Neural progenitor cell (in vitro differentiated cells): ENCODE results near the gene SEMA3E. TPM values are rescaled to one million over a fixed set of nuclear protein-coding genes. Genes with fewer than 3 reads are reported as not detected.
A peak's percentile ranks its signal among the peaks of the same experiment; 100 is the strongest.

Source experiments
- DNase-seq: peaks from one replicate; pipeline ENCODE4 v3.0.0-alpha.2; 2016; ENCODE audit warnings: low spot score
- H2AFZ ChIP-seq: fragments of 200-600 bp; sonication (generic); replicated peaks from 2 replicates; pipeline ENCODE4 v1.6.1; 2016; ENCODE audit warnings: antibody characterized with exemption
- H3F3A ChIP-seq: fragments of 200-600 bp; sonication (generic); 2 replicates; pipeline ENCODE4 v1.6.1; 2016; ENCODE audit warnings: antibody characterized with exemption, low read depth
- H3K27ac ChIP-seq: fragments of 200-600 bp; sonication (generic); 2 replicates; pipeline ENCODE4 v1.5.1; 2016; ENCODE audit warnings: mild to moderate bottlenecking
- H3K27me3 ChIP-seq: fragments of 200-600 bp; sonication (generic); 2 replicates; pipeline ENCODE4 v1.6.1; 2016; ENCODE audit warnings: mild to moderate bottlenecking, moderate library complexity
- H3K36me3 ChIP-seq: fragments of 200-600 bp; sonication (generic); 2 replicates; pipeline ENCODE4 v1.5.1; 2016
- H3K4me1 ChIP-seq: fragments of 200-600 bp; sonication (generic); 2 replicates; pipeline ENCODE4 v1.6.1; 2016; ENCODE audit warnings: mixed run types
- H3K4me2 ChIP-seq: fragments of 200-600 bp; sonication (generic); 2 replicates; pipeline ENCODE4 v1.6.1; 2016
- H3K4me3 ChIP-seq: fragments of 200-600 bp; sonication (generic); 2 replicates; pipeline ENCODE4 v1.5.1; 2016
- H3K79me2 ChIP-seq: fragments of 200-600 bp; sonication (generic); 2 replicates; pipeline ENCODE4 v1.6.1; 2016; ENCODE audit warnings: low read depth
- H3K9ac ChIP-seq: fragments of 200-600 bp; sonication (generic); 2 replicates; pipeline ENCODE4 v1.6.1; 2016
- H3K9me3 ChIP-seq: fragments of 200-600 bp; sonication (generic); 2 replicates; pipeline ENCODE4 v1.5.1; 2016; ENCODE audit warnings: low read depth
- H4K20me1 ChIP-seq: fragments of 200-600 bp; sonication (generic); 2 replicates; pipeline ENCODE4 v1.6.1; 2016; ENCODE audit warnings: low read depth
- H3K27ac Mint-ChIP-seq: 3 replicates; pipeline ENCODE4 v1.8.0; 2021; ENCODE audit warnings: mixed read lengths
- H3K27me3 Mint-ChIP-seq: 2 replicates; pipeline ENCODE4 v1.8.0; 2022; ENCODE audit warnings: low read depth, mild to moderate bottlenecking, inconsistent platforms, moderate library complexity, mixed read lengths; ENCODE audit not compliant: insufficient read depth
- H3K36me3 Mint-ChIP-seq: 3 replicates; pipeline ENCODE4 v1.8.0; 2021; ENCODE audit warnings: mixed read lengths
- H3K4me1 Mint-ChIP-seq: 3 replicates; pipeline ENCODE4 v1.8.0; 2021; ENCODE audit warnings: mixed read lengths
- H3K4me3 Mint-ChIP-seq: 3 replicates; pipeline ENCODE4 v1.8.0; 2021; ENCODE audit warnings: mild to moderate bottlenecking, moderate library complexity, mixed read lengths
- H3K9me3 Mint-ChIP-seq: 3 replicates; pipeline ENCODE4 v1.8.0; 2020; ENCODE audit warnings: mixed read lengths
- CTCF ChIP-seq: fragments of 200-600 bp; sonication (generic); IDR thresholded peaks from 2 replicates; pipeline ENCODE4 v1.5.1; 2017; ENCODE audit warnings: antibody characterized with exemption, mild to moderate bottlenecking
- EZH2 ChIP-seq: fragments of 200-600 bp; sonication (generic); IDR thresholded peaks from 2 replicates; pipeline ENCODE4 v1.6.1; 2017; ENCODE audit warnings: antibody characterized with exemption, mild to moderate bottlenecking, moderate library complexity
- EZH2phosphoT487 ChIP-seq: fragments of 200-600 bp; sonication (generic); IDR thresholded peaks from 2 replicates; pipeline ENCODE4 v1.6.1; 2017; ENCODE audit warnings: antibody characterized with exemption
- total RNA-seq: library from RNA; depleted of rRNA; stranded (reverse); fragments of >200 nt; gene quantifications from 2 replicates; pipeline ENCODE4 v1.2.3, GENCODE V29; 2015; ENCODE audit warnings: low replicate concordance

Gene SEMA3E
- total RNA-seq, result 2.0 and 5.5 TPM in 2 replicates

- Histone ChIP-seq H4K20me1 (no peaks in the 10 kb centered on the region), H3K4me1 (peaks cover 20% of the 10 kb centered on the region), H2AFZ (peak within 1 kb of the TSS; percentile 89), H3K9me3 (no peaks in the 10 kb centered on the region), H3K4me2 (peak within 1 kb of the TSS; percentile 84), H3F3A (peaks cover 6% of the 10 kb centered on the region), H3K27me3 (no peaks in the 10 kb centered on the region), H3K27ac (no peak within 1 kb of the TSS), H3K4me3 (peak within 1 kb of the TSS; percentile 56), H3K9ac (no peak within 1 kb of the TSS), H3K79me2 (no peaks in the 10 kb centered on the region), H3K36me3 (no peaks in the 10 kb centered on the region)
- H3K27ac Mint-ChIP-seq, result no peak within 1 kb of the TSS
- peaks cover 11% of the 10 kb centered on the region for H3K4me1 Mint-ChIP-seq
- peak within 1 kb of the TSS; percentile 80 for H3K4me3 Mint-ChIP-seq
- no peak for TF ChIP-seq EZH2
- TF ChIP-seq CTCF, result peak; percentile 22
- TF ChIP-seq EZH2phosphoT487, result no peak
- no peaks in the 10 kb centered on the region for H3K9me3 Mint-ChIP-seq
- H3K27me3 Mint-ChIP-seq, result peaks cover 3% of the 10 kb centered on the region
- H3K36me3 Mint-ChIP-seq, result no peaks in the 10 kb centered on the region
- peak; percentile 70 for DNase-seq
Observed at GRCh38 chr7:83648464-83649241, at the start of gene SEMA3E. Gene SEMA3E, minus strand, starts transcription at chr7:83649139.

GRCh38 chr7:83697804-83698530 lies 49.0 kb upstream of the SEMA3E start:
- peaks cover 47% of the 10 kb centered on the region for H3K4me1 ChIP-seq
- H3K27me3 ChIP-seq, result no peaks in the 10 kb centered on the region
- no peak overlapping the region for H3K4me3 Mint-ChIP-seq
- no peak for DNase-seq
- no peaks in the 10 kb centered on the region for H3K36me3 ChIP-seq
- H3K9me3 ChIP-seq, result no peaks in the 10 kb centered on the region
- H3K79me2 ChIP-seq, result no peaks in the 10 kb centered on the region
- H3K4me1 Mint-ChIP-seq, result peaks cover 32% of the 10 kb centered on the region
- H3K27ac ChIP-seq, result no peak overlapping the region
- H3K36me3 Mint-ChIP-seq, result peaks cover 2% of the 10 kb centered on the region
- no peaks in the 10 kb centered on the region for H4K20me1 ChIP-seq
- H3K4me2 ChIP-seq, result peak overlapping the region; percentile 25
- no peak for TF ChIP-seq EZH2phosphoT487
- TF ChIP-seq CTCF, result no peak
- TF ChIP-seq EZH2, result no peak
- H3K27me3 Mint-ChIP-seq, result peaks cover 2% of the 10 kb centered on the region
- no peak overlapping the region for H3K9ac ChIP-seq
- H3K4me3 ChIP-seq, result no peak overlapping the region
- peaks cover 40% of the 10 kb centered on the region for H3F3A ChIP-seq
- H3K27ac Mint-ChIP-seq, result no peak overlapping the region
- peaks cover 2% of the 10 kb centered on the region for H3K9me3 Mint-ChIP-seq
- H2AFZ ChIP-seq, result peak overlapping the region; percentile 89

GRCh38 chr7:83696101-83696500 lies 47.2 kb upstream of the SEMA3E start:
- no peak for DNase-seq
- peaks cover 35% of the 10 kb centered on the region for H3K4me1 Mint-ChIP-seq
- no peaks in the 10 kb centered on the region for H4K20me1 ChIP-seq
- H3K4me2 ChIP-seq, result peak overlapping the region; percentile 69
- H3K4me3 Mint-ChIP-seq, result no peak overlapping the region
- H3K36me3 ChIP-seq, result no peaks in the 10 kb centered on the region
- peaks cover 2% of the 10 kb centered on the region for H3K36me3 Mint-ChIP-seq
- no peaks in the 10 kb centered on the region for H3K9me3 ChIP-seq
- no peak overlapping the region for H3K9ac ChIP-seq
- peak overlapping the region; percentile 89 for H3K27ac ChIP-seq
- peaks cover 56% of the 10 kb centered on the region for H3K4me1 ChIP-seq
- H2AFZ ChIP-seq, result no peak overlapping the region
- peaks cover 2% of the 10 kb centered on the region for H3K9me3 Mint-ChIP-seq
- no peaks in the 10 kb centered on the region for H3K79me2 ChIP-seq
- no peaks in the 10 kb centered on the region for H3K27me3 ChIP-seq
- no peak overlapping the region for H3K27ac Mint-ChIP-seq
- no peak for TF ChIP-seq CTCF
- TF ChIP-seq EZH2phosphoT487, result no peak
- TF ChIP-seq EZH2, result no peak
- no peak overlapping the region for H3K4me3 ChIP-seq
- H3F3A ChIP-seq, result peaks cover 51% of the 10 kb centered on the region
- H3K27me3 Mint-ChIP-seq, result peaks cover 4% of the 10 kb centered on the region
